MCF 10A (cell line): Measurements from ENCODE around the gene BCLAF3. TPM values are rescaled to one million over a fixed set of nuclear protein-coding genes. Genes with fewer than 3 reads are reported as not detected.

Experiments used
- BruUV-seq: library from RNA; stranded (reverse); fragments of 400-500 nt; replicated peaks from 2 replicates; lab custom pipeline; 2021; lab: Mats Ljungman, UMichigan
- CTCF ChIA-PET: fragments of 300-600 bp; sonication (Branson Sonifier 250); formaldehyde crosslinking; extraction: SDS; loops from one replicate; lab custom pipeline; 2021; ENCODE audit warnings: antibody characterized with exemption, inconsistent platforms; lab: Yijun Ruan, JAX
- POLR2A ChIA-PET: fragments of 300-600, 350-650 bp; sonication (Branson Sonifier 250); formaldehyde crosslinking; extraction: SDS; loops from one replicate; lab custom pipeline; 2020; ENCODE audit warnings: antibody characterized with exemption, inconsistent platforms; lab: Yijun Ruan, JAX
- DNase-seq: peaks from one replicate; pipeline ENCODE4 v3.0.0-alpha.2; 2018; ENCODE audit not compliant: unreplicated experiment
- H3K27ac Mint-ChIP-seq: one replicate; pipeline ENCODE4 v1.8.0; 2022; ENCODE audit warnings: mild to moderate bottlenecking, low read depth, mixed read lengths; ENCODE audit not compliant: unreplicated experiment
- H3K27me3 Mint-ChIP-seq: one replicate; pipeline ENCODE4 v1.8.0; 2022; ENCODE audit warnings: mixed read lengths; ENCODE audit not compliant: insufficient read depth, unreplicated experiment
- H3K36me3 Mint-ChIP-seq: one replicate; pipeline ENCODE4 v1.8.0; 2022; ENCODE audit warnings: mild to moderate bottlenecking, moderate library complexity, mixed read lengths; ENCODE audit not compliant: insufficient read depth, unreplicated experiment
- H3K4me1 Mint-ChIP-seq: one replicate; pipeline ENCODE4 v1.8.0; 2022; ENCODE audit warnings: mixed read lengths; ENCODE audit not compliant: insufficient read depth, unreplicated experiment
- H3K4me3 Mint-ChIP-seq: one replicate; pipeline ENCODE4 v1.8.0; 2022; ENCODE audit warnings: mild to moderate bottlenecking, moderate library complexity, mixed read lengths; ENCODE audit not compliant: unreplicated experiment
- H3K9me3 Mint-ChIP-seq: one replicate; pipeline ENCODE4 v1.8.0; 2022; ENCODE audit warnings: mixed read lengths; ENCODE audit not compliant: unreplicated experiment
- intact Hi-C: fragments of 100-400 bp; cut with micrococcal nuclease; formaldehyde crosslinking; loops from 2 replicates; pipeline ENCODE4 v1.14.1; 2022
- total RNA-seq: library from RNA; stranded (reverse); gene quantifications from 2 replicates; pipeline ENCODE4 v1.2.3, GENCODE V29; 2022
- TF ChIP-seq, protein P1 (sequence below): fragments of 200-600 bp; IDR thresholded peaks from one replicate; pipeline ENCODE4 v1.8.0; 2022; ENCODE audit warnings: antibody characterized with exemption, mild to moderate bottlenecking; ENCODE audit not compliant: unreplicated experiment

Gene BCLAF3
- total RNA-seq, 1 experiment from 2014 or later, result 8.6 TPM

DNA sequence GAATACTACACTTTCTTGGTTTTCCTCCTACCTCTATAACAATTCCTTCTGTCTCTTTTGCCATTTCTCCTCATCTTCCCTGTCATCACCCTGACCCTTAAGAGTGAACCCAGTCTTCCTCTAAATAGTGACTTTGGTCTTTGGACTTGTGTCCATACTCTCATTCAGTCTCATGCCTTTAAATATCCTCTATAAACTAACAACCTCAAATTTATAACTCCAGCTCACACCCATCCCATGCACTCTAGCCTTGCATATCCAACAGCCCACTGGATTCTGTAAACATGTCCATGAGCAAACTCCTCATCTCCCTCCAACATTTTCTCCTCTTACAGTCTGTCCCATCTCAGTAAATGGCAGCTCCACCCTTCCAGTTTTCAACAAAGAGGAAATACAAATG, 15.0 kb downstream of the BCLAF3 start:
- no peak overlapping the region for H3K4me3 Mint-ChIP-seq
- ChIA-PET CTCF (interaction anchor here (1.1 kb wide), 1 partner anchor 71 kb away, joined by 4 read pairs; no protein-coding TSS in a partner anchor), POLR2A (no interaction called here)
- H3K36me3 Mint-ChIP-seq, result no peaks in the 10 kb centered on the region
- intact Hi-C loops, result no loop called here
- no peak for DNase-seq
- no peaks in the 10 kb centered on the region for H3K4me1 Mint-ChIP-seq
- peaks cover 65% of the 10 kb centered on the region for H3K27me3 Mint-ChIP-seq
- no TSS peak for BruUV-seq
- TF ChIP-seq, protein P1, sequence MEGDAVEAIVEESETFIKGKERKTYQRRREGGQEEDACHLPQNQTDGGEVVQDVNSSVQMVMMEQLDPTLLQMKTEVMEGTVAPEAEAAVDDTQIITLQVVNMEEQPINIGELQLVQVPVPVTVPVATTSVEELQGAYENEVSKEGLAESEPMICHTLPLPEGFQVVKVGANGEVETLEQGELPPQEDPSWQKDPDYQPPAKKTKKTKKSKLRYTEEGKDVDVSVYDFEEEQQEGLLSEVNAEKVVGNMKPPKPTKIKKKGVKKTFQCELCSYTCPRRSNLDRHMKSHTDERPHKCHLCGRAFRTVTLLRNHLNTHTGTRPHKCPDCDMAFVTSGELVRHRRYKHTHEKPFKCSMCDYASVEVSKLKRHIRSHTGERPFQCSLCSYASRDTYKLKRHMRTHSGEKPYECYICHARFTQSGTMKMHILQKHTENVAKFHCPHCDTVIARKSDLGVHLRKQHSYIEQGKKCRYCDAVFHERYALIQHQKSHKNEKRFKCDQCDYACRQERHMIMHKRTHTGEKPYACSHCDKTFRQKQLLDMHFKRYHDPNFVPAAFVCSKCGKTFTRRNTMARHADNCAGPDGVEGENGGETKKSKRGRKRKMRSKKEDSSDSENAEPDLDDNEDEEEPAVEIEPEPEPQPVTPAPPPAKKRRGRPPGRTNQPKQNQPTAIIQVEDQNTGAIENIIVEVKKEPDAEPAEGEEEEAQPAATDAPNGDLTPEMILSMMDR, result no peak
- no peaks in the 10 kb centered on the region for H3K9me3 Mint-ChIP-seq
- H3K27ac Mint-ChIP-seq, result no peak overlapping the region

DNA sequence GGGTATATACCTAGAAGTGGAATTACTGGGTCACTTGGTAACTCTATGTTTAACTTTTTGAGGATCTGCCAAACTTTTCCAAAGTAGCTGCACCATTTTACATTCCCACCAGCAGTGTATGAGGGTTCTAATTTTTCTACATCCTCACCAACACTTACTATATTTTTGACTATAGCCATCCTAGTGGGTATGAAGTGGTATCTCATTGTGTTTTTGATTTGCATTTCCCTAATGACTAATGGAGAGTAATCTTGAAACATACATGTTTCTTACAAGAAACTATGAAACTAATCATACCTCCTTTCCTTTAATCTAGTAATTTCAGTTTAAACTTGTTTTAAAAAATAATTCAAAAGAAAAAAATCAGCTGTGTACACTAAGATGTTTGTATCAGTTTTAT, 17.9 kb downstream of the BCLAF3 start:
- Mint-ChIP-seq H3K27ac (no peak overlapping the region), H3K4me3 (no peak overlapping the region), H3K9me3 (no peaks in the 10 kb centered on the region), H3K27me3 (peaks cover 60% of the 10 kb centered on the region), H3K36me3 (no peaks in the 10 kb centered on the region), H3K4me1 (no peaks in the 10 kb centered on the region)
- intact Hi-C loops, result no loop called here
- no peak for DNase-seq
- CTCF ChIA-PET, result interaction anchor here (0.7 kb wide), 1 partner anchor 104 kb away, joined by 3 read pairs; no protein-coding TSS in a partner anchor
- no TSS peak for BruUV-seq
- TF ChIP-seq, protein P1, result no peak
- POLR2A ChIA-PET, result interaction anchor here (0.7 kb wide), 1 partner anchor 14 kb away, joined by 3 read pairs; no protein-coding TSS in a partner anchor

DNA sequence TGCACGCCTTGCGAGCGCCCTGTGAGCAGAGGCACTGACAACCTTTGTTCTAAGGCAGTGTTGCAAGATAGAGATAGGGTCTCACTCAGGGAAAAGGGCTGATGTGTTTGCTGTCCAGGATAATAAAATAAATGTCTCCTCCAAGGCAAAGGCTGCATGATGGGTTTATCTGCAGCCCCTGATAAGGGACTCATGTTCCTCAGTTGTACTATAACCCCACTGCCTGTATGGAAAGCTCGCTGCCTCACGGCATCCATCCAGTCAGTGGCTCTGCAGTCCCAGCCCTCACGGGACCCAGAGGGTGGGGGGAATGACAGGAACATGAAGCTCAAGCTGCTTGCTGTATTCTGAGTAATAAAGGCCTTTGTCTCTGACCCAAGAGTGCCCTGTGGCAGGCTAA, 22.6 kb downstream of the BCLAF3 start:
- H3K4me3 Mint-ChIP-seq, result no peak overlapping the region
- no peak overlapping the region for H3K27ac Mint-ChIP-seq
- peaks cover 69% of the 10 kb centered on the region for H3K27me3 Mint-ChIP-seq
- no peaks in the 10 kb centered on the region for H3K9me3 Mint-ChIP-seq
- POLR2A ChIA-PET, result no interaction called here
- intact Hi-C loops, result no loop called here
- no peak for DNase-seq
- CTCF ChIA-PET, result interaction anchor here (0.6 kb wide), 1 partner anchor 33 kb away, joined by 4 read pairs; no protein-coding TSS in a partner anchor
- no peaks in the 10 kb centered on the region for H3K4me1 Mint-ChIP-seq
- BruUV-seq, result no TSS peak
- H3K36me3 Mint-ChIP-seq, result peaks cover 6% of the 10 kb centered on the region
- TF ChIP-seq, protein P1, result no peak

DNA sequence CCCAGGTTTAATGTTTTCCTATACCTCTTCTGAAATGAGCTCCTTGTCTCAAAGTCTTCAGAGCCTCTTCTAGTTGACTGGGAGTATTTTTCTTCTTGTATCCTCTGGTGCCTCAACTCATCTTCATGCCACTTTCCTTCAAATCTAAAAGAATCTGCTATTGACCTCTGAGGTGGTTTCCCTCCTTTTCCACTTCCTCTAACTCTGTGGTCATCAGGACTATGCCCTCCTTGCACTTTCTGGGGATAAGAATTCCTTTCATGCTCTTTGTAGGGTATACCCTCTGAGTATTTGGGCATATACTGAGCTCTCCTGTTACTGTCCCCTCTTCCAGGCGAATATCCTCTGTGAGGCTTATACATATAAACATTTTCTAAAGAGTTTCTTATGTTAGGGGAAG, 24.8 kb downstream of the BCLAF3 start:
- Mint-ChIP-seq H3K9me3 (no peaks in the 10 kb centered on the region), H3K27me3 (peaks cover 60% of the 10 kb centered on the region), H3K4me3 (no peak overlapping the region), H3K27ac (no peak overlapping the region), H3K36me3 (peaks cover 13% of the 10 kb centered on the region), H3K4me1 (no peaks in the 10 kb centered on the region)
- ChIA-PET POLR2A (no interaction called here), CTCF (no interaction called here)
- TF ChIP-seq, protein P1, result no peak
- DNase-seq, result no peak
- BruUV-seq, result TSS peak; percentile 65
- intact Hi-C loops, result no loop called here
